ENCODE results near the gene SLC12A1.

DNA sequence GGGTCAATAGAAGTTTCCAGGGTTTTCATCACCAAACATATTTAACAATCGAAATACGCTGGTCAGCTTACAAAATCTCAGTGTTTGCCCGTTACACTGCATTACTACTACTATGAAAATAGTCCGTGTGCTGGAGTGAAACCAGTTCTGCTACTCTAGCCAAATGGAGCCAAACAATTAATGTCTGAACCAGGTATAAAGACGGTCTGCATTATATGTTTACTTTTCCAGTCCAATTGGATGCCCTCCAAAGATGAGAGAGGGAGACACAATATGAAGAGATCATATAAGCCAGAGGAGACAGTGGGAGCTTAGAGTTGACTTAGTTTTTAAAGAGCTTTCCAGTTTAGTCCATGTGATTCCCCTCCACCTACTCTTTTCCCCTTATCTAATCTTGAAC, 118.8 kb downstream of the SLC12A1 start:
- TF ChIP-seq, protein P1, sequence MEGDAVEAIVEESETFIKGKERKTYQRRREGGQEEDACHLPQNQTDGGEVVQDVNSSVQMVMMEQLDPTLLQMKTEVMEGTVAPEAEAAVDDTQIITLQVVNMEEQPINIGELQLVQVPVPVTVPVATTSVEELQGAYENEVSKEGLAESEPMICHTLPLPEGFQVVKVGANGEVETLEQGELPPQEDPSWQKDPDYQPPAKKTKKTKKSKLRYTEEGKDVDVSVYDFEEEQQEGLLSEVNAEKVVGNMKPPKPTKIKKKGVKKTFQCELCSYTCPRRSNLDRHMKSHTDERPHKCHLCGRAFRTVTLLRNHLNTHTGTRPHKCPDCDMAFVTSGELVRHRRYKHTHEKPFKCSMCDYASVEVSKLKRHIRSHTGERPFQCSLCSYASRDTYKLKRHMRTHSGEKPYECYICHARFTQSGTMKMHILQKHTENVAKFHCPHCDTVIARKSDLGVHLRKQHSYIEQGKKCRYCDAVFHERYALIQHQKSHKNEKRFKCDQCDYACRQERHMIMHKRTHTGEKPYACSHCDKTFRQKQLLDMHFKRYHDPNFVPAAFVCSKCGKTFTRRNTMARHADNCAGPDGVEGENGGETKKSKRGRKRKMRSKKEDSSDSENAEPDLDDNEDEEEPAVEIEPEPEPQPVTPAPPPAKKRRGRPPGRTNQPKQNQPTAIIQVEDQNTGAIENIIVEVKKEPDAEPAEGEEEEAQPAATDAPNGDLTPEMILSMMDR (IDR thresholded peaks at IDR 0.05; ENCODE audit: control extremely low read depth in 1 of 3, insufficient read depth in 1 of 3, low read depth in 1 of 3, low read length in 3 of 3), result no peak
- TF ChIP-seq, protein P2, sequence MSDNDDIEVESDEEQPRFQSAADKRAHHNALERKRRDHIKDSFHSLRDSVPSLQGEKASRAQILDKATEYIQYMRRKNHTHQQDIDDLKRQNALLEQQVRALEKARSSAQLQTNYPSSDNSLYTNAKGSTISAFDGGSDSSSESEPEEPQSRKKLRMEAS (IDR thresholded peaks at IDR 0.05), result no peak
- TF ChIP-seq POLR2AphosphoS5 (IDR thresholded peaks at IDR 0.05; ENCODE audit: low read depth, low read length), result no peak
- TF ChIP-seq JUND (IDR thresholded peaks at IDR 0.05; ENCODE audit: low read length), result no peak

Data from H1 (cell line).